Fibroblast of skin of left quadriceps (primary cell): Measurements from ENCODE around the gene IMMP2L.
"Not testable (repeated sequence)": the region's sequence is repeated elsewhere in the genome, so short reads cannot be mapped to it uniquely, and the experiment has no call there.

Source experiments
- DNase-seq, 2 experiments: peaks; one replicate each; pipeline ENCODE4 v3.0.0-alpha.2; 2013; ENCODE audit warnings: low read depth in 2 of 2

Gene IMMP2L

DNA sequence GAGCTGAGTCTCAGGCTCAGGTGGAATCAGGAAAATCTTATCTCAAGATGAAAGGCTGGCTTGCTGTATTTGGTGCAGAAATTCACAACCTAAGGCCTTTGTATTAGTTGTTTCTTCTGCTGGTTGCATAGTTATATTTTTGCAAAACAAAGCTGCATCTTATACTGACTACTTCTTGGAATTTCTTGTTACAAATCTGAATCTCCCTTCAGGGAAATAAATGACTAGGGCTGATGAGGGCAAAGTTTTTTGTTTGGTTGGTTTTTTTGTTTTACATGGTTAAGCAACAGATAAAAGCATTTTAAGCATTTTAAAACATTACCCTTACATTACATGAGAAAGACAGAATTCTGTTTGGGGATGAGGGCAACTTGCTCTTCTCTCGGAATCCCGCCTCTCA, 485.3 kb downstream of the IMMP2L start:
- no peak for DNase-seq

DNA sequence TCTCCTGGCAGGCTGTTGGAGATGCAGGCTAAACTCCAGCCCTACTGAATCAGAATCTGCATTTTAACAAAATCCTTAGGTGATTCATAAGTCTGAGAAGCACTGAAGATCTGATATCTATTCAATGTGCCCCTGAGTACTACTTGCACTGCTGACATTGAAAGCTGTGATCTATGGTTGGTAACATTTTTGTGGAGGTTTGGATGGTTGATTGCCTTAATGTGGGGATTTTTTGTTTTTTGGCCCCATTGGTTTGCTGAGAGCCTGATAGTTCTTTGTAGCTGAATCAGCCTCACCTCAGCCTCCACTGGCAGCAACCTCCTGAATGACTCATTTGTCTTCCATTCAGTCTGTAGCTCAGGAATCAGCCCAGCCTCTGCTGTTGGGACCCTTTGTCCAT, 486.1 kb downstream of the IMMP2L start:
- peak; percentile 19 to 27 for DNase-seq

DNA sequence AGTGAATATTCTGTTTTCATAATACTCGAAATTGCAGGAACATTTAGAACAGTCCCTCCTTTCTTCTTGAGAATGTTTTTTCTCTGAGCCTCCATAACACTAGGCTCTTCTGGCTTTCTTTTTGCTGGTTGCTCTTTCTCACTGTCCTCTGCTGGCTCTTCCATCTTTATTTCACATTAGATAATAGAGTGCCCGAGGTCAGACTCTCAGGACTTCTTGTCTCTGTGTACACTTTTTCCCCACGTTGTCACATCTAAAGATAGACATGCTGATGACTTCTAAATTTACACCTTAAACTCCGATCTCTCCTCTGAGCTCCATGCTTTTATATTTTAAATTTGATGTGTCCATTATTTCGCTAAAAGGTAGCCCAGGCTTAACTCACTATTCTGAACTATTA, 486.8 kb downstream of the IMMP2L start:
- no peak for DNase-seq

DNA sequence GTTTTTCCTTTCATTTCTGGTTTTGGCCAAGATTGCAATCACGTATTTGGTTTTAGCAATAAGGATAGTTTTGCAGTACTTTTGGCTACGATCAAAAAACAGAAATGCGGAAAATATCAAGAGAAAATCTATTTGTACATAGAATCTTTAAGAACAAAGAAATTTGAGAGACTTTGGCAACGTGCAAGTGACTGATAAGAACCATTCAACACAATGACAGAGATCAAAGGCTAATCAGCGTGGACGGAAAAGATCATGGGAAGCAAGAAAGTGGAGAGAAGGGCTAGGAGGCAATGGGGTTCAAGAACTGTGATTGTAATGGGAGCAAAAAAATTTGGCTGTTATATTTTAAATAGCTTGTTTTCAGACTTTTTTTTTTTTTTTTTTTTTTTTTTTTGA, 487.5 kb downstream of the IMMP2L start:
- DNase-seq = no peak

DNA sequence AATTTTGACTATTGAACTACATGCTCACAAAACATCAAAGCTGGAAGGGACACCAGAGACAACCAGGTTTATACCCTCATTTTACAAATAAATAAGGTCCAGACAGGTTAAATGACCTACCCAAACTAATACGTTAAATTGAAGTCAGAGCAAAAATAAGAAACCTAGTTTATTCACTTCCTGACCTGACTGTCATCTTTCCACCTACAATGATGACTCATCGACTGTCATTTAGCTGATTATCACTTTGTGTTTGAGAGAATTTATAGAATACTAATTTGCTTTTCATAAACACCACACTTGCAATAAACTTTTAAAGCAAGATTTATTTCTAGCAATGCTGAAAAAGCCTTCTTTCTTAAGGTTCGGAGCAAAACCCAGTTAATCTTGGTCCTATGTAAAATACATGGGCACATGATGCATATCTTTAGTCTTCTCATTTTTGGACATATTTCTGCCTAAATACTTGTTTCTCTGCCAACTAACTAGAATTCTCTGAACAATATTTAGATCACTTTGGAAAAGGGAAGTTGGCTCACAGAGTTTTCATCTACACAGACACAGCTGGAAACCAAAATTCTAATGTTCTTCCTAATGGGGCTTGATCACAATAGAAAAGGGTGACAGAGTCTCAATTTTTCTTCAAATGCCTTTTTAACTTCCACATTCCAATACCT, 488.1 kb downstream of the IMMP2L start:
- peak in 1 of 2 experiments; percentile 9 for DNase-seq

DNA sequence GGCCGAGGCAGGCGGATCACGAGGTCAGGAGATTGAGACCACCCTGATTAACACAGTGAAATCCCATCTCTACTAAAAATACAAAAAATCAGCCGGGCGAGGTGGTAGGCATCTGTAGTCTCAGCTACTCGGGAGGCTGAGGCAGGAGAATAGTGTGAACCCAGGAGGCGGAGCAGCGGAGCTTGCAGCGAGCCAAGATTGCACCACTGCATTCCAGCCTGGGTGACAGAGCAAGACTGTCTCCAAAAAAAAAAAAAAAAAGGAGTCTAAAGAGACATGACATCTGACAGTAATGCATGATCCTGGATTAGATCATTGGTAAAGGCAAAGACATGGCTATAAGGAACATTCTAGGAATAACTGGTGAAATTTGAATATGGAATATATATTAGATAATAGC, 489.6 kb downstream of the IMMP2L start:
- DNase-seq = not testable (repeated sequence)

DNA sequence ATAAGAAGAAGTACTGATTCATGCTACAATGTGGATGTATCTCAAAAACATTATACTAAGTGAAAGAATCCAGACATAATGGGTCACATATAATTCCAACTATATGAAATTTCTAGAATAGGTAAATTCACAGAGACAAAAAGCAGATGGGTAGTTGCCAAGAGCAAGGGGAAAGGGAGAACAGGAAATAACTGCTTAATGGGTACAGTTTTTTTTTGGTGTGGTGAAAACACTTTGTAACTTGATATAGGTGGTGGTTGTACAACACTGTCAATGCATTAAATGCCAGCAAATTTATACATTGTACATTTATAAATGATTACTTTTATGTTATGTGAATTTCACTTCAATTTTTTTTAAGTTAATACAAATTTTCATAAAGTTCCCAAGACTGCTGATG, 490.7 kb downstream of the IMMP2L start:
- no peak for DNase-seq

DNA sequence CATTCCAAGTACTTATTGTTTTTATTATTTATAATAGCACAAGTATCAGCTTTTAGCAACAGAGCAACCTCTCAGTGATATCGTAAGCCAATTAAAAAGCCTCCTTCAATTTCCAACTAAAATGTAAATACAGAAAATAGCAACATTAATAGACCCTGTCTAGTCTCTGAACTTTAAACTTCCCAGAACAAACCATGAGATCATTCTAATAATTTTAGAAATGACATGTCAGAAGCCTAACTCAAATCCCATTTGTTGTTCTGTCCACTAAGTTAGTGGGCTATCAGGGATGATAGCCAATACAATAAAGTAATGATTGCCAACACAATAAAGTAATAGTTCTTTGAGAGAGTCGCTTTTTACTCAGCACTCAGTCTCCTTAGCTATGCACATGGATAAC, 493.7 kb downstream of the IMMP2L start:
- no peak for DNase-seq

DNA sequence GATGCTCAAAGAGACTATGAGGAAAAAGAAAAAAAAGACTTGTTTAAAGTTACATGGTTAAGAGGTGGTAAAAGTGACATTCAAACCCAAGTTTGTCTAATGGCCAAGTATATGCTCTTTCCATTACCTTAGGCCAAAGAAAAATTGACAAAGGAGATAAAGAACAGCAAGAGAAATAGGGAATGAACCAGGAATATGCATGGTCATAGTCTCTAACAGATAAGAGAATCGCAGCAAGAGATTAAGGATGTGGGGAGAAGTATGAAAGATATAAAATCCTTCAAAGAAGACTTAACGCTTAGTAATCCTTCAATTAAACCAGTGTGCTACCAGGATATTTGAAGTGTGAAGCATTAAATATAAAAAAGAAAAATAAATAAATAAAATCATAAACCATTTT, 494.6 kb downstream of the IMMP2L start:
- DNase-seq = no peak

DNA sequence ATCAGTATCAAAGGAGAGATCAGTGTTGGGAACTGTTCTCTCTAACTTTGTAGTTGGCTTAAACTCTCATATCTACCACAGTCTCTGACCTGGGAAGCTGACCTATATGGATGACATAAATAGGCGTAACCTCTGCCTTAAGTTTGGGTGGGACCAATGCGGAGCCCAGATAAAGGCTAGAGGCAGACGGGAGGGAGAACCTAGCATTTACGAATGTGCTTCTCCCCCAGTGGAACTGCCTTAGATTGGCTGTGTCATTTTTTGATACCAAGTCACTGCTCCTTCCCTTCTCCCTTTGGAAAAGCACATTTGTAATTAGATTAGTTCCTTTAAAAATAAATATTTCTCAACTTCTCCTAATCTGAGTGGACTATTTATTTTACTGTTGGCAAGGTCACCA, 495.0 kb downstream of the IMMP2L start:
- no peak for DNase-seq

DNA sequence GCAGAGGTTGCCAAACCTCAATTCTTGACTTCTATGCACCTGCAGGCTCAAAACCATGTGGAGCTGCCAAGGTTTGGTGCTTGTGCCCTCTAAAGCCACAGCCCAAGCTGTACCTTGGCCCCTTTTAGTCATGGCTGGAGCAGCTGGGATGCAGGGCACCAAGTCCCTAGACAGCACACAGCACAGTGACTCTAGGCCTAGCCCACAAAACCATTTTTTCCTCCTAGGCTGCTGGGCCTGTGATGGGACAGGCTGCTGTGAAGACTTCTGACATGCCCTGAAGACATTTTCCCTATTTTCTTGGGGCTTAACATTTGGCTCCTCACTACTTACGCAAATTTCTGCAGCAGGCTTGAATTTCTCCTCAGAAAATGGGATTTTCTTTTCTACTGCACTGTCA, 499.1 kb downstream of the IMMP2L start:
- DNase-seq = no peak

DNA sequence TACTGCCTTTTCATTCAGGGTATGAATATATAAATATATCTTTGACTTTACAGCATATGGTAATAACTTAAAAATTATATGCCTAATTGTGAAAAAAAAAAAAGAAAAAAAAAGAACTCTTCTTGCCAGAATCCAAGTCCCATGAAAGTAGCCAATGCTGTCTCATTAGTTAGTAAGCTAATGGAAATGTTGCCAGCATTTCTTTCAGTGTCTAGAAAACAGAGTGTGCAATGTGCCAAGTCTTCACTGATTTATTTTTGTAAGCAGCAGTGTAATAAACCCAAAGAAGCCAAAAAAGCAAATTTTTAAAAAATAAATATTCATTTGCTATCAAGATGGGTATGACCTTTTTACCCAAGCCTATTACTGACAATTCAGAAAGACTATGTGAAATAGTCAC, 502.5 kb downstream of the IMMP2L start:
- no peak for DNase-seq

DNA sequence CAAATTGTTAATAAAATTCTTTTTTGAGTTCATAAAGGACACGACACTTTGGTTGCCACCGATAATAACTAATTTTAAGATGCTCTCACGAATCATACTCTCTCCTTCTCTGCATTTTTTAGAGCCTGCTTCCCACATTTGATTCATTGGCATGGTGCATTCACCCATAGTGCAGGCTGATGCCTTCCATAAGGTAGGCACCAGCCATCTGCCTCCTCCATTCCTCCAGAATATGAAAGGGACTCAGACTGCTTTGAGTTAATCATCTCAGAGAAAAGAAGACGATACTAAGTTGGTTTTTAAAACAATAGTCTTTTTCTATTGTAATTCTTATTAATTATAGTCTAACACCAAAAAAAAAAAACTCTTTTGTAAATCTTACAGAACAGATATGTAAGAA, 505.2 kb downstream of the IMMP2L start:
- no peak for DNase-seq

DNA sequence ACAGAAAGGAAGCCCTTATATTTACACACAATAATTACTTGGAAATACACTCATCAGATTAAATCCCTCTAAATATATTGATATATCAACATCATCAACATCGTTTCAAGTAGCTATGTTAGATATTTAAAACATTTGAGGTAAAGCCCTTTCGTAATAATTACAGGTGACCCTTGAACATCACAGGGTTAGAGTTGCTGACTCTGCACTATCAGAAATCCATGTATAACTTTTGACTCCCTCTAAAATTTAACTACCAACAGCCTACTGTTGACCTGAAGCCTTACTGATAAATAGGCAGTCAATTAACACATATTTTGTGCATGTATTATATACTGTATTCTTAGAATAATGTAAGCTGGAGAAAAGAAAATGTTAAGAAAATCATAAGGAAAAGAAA, 505.9 kb downstream of the IMMP2L start:
- no peak for DNase-seq

DNA sequence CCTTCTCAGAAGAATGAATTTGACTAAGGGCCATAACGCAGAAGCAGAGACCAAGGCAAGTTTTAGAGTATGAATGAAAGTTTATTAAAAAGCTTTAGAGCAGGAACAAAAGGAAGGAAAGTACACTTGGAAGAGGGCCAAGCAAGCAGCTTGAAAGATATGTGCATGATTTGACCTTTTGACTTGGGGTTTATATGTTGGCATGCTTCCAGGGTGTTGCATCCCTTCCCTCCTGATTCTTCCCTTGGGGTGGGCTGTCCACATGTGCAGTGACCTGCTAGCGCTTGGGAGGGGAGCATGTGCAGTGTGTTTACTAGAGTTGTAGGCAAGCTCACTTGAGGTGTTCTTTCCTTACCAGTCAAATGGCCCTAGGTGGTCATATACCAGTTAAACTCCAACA, 509.3 kb downstream of the IMMP2L start:
- DNase-seq = no peak

DNA sequence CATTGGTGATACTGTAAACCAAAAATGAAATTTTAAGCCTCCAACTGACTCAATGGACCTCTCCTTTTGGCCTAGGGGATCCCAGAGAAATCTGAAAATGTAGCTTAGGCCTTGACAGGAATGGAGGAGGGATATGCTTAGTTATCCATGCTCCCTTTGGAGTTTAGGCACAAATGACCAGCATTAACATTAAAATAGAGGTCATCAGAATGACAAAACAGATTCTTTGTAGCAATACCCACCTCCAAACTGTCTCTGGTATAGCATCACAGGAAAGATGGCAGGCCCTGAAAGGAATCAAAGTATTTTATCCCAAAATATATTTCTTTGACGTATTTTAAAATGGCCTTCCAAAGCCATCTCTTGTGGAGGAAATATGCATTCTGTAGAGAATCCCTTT, 510.5 kb downstream of the IMMP2L start:
- DNase-seq = no peak

DNA sequence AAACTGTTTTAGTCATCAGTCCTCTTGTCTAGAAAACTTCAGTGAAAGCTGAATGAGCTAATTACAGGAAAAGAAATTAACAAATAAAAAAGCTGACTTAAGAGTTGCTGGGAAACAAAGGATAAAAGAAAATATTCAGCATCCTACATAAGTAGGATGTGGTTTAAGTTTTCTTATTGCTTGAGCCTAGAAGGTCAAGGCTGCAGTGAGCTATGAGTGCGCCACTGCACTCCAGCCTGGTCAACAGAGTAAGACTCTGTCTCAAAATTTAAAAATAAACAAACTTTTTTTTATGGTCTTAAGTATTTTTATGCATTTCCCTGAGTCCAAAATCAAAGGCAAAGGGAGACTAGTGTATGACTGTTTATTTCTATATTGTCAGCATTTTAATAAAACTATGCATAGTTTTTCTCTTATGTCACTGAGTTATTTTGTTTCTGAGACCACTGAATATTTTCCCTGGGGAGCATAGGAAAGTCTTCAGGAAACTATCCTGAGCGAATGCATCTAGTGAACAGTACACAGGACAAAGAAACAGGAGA, 511.3 kb downstream of the IMMP2L start:
- DNase-seq = no peak

DNA sequence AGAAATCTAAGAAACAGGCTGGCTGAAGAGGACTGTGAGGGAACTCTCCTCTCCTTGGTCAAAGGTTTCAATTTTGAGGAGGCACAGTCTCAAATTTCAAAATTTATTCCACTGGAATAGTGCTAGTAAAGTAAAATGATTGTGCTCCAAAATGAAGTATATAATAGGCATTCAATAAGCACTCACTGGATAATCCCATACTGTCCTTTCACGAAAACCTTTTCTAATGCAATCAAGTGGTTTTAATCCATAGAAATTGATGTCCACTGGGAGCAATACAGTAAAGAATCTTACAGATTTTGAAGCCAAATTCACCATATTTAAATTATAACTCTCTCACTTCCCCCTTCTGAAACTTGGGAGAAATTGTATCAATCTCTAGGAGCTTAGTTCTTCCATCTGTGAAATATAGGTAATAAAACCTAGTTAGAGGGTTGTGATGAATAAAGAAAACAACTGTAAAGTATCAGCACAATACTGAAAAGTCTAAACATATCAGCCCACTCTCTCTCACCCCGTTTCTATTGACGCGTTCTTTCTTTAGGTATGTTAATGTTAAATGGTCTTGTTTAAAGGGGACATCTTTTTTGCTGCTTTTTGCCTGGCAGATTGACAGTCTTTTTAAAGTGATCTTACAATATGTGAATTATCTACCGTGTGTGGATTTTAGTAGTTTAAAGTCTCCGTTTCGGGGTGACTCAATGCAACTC, 512.2 kb downstream of the IMMP2L start:
- DNase-seq = no peak

DNA sequence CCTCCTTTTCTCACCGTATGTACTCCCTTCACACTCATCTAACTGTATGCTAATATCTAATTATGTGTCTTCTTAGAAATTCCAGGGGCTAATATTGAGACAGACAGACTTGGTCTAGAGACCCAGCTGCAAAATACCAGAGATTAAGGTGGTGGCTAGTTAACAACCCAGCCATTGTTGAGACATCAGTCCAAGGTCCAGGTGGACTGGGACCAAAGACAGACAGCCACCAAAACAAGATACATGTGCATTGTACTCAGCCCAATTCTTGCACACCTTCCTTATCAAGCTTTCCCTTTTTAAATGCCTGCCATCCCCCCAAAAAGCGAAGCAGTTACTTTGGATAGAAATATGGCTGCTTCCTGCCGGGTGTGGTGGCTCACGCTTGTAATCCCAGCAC, 514.7 kb downstream of the IMMP2L start:
- DNase-seq = no peak

DNA sequence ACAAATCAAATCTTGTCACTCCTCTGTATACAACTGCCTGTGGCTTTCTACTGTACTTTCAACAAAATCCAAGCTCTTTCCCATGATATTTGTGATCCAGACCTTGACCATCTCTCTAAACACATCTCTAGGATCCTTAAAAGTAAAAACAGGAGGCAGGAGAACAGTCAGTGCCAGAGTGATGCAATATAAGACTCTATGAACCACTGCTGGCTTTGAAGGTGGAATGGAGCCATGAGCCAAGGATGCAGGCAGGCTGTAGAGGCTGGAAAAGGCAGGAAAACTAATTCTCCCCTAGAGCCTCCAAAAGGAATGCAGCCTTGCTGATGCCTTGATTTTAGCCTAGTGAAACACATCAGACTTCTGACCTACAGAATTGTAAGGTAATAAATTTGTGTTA, 516.8 kb downstream of the IMMP2L start:
- peak; percentile 3 to 4 for DNase-seq

DNA sequence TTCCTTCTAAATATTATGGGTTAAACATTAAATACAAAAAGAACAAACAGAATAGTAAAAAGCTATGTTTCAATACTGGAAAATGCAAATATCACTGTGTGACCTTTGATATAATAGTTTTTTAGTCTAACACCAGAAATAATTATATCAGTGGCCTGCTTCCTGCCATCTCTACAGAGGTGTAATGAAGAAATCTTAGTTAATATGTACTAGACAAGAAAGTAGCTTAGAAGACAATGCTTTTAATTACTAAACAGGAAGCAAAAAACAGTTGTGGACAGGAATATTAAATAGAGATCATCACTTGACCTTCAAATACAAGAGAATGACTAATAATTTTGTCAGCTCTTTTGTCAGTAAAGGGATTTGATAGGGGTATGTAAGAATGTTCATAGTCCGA, 518.7 kb downstream of the IMMP2L start:
- no peak for DNase-seq

DNA sequence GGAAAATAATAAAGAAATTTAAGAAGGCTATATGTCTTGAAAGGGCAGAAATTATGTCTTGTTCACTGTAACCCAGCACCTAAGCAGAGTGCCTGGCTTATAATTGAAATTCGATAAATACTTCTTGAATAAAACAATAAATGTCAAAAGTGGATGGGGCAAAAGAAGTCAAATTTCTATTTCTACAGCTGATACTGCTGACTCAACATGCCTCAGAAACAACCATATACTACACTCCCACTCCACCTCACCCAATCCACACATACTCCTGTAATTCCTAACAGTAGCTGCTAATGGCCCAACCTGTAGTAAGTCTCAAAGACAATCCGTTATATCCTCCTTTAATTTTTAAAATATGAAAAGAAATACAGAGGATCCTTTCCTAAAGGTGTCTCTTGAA, 519.5 kb downstream of the IMMP2L start:
- DNase-seq = no peak

DNA sequence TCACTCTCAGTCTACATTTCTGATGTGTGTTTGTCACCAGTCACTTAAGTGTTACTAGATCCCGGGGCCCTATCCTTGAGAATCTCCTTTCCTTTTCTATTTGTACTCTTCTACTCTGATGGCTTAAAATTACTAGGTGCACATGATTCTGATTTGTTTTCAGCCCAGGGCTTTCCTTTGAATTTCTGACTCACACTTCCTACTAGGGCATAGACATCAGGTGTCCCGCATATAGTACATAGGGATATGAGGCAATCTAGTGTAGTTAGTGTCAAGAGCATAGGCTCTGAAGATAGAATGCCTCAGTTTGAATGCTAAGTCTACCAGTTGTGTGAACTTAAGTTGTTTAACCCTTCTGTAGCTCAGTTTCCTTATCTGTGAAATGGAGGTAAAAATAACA, 520.7 kb downstream of the IMMP2L start:
- no peak for DNase-seq

DNA sequence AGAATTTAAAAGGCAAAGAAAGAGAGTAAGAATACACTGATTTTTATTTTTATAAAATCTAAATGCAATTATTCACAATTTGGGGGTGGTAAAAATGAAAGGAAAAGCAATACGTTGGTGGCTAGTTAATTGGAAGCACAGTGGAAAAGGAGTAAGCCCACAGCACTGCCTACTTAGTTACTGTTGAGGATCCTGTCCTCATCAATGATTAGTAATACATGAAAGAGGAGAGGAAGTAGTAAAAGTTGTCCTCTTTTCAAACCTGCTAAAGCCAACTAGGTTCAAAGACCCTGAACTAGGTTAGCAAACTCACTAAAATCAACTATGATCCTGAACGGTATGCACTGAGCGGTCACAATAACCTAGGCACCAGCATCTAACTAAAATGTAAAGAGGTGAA, 524.1 kb downstream of the IMMP2L start:
- no peak for DNase-seq
